ENCODE results near the gene DAAM1. TPM values are rescaled to one million over a fixed set of nuclear protein-coding genes. Genes with fewer than 3 reads are reported as not detected.
A peak's percentile ranks its signal among the peaks of the same experiment; 100 is the strongest.

DAAM1 gene
- total RNA-seq, 3 donors from 2014 or later = 50.1 to 95.9 (median 64.2) TPM

DNA sequence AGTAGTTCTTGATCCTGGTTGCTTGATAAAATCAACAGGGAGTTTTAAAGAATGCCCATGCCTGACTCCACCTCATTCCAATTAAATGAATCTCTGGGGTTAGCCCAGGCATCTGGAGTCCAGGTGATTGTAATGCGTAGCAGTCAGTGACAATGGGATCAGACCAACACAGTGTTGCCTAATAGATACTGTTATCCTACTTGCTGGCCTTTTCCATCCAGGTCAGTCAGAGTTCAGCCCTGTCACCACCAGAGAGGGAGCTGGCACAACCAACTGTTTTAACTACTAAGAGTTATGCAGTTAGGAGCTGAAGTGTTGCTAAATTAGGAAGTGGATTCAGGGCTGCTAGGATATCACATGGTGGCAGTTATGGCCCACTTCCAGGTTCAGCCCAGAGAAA lies 169.6 kb downstream of the DAAM1 start:
- no peak for DNase-seq (ENCODE audit: low spot score in 2 of 2)
- H3K4me1 ChIP-seq = no peaks in the 10 kb centered on the region
- H3K4me3 ChIP-seq = no peak overlapping the region

GRCh38 chr14:59358784-59359183 lies 170.3 kb downstream of the DAAM1 start:
- H3K9me3 ChIP-seq = no peaks in the 10 kb centered on the region
- no peak for TF ChIP-seq POLR2AphosphoS5 (IDR thresholded peaks at IDR 0.05)
- TF ChIP-seq, protein P1, sequence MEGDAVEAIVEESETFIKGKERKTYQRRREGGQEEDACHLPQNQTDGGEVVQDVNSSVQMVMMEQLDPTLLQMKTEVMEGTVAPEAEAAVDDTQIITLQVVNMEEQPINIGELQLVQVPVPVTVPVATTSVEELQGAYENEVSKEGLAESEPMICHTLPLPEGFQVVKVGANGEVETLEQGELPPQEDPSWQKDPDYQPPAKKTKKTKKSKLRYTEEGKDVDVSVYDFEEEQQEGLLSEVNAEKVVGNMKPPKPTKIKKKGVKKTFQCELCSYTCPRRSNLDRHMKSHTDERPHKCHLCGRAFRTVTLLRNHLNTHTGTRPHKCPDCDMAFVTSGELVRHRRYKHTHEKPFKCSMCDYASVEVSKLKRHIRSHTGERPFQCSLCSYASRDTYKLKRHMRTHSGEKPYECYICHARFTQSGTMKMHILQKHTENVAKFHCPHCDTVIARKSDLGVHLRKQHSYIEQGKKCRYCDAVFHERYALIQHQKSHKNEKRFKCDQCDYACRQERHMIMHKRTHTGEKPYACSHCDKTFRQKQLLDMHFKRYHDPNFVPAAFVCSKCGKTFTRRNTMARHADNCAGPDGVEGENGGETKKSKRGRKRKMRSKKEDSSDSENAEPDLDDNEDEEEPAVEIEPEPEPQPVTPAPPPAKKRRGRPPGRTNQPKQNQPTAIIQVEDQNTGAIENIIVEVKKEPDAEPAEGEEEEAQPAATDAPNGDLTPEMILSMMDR (IDR thresholded peaks at IDR 0.05) = no peak
- no peak for TF ChIP-seq POLR2A (IDR thresholded peaks at IDR 0.05)
- no peak overlapping the region for H3K4me3 ChIP-seq
- H3K4me1 ChIP-seq = no peaks in the 10 kb centered on the region
- intact Hi-C loops (cut with DNase I; ENCODE audit: low total_unique reads) = no loop called here
- no peaks in the 10 kb centered on the region for H3K27me3 ChIP-seq
- H3K36me3 ChIP-seq = no peaks in the 10 kb centered on the region
- peak overlapping the region; percentile 21 to 63 for H3K27ac ChIP-seq
- DNase-seq (ENCODE audit: low spot score in 2 of 2) = no peak

More for the DNA sequence above, 169.6 kb downstream of the DAAM1 start:
- peak overlapping the region; percentile 21 to 63 for H3K27ac ChIP-seq
- no peaks in the 10 kb centered on the region for H3K27me3 ChIP-seq
- no peaks in the 10 kb centered on the region for H3K9me3 ChIP-seq
- H3K36me3 ChIP-seq = no peaks in the 10 kb centered on the region
- peak in 2 of 3 donors; percentile 62 to 75 for TF ChIP-seq POLR2AphosphoS5 (IDR thresholded peaks at IDR 0.05)
- TF ChIP-seq, protein P1 (IDR thresholded peaks at IDR 0.05) = no peak
- TF ChIP-seq POLR2A (IDR thresholded peaks at IDR 0.05) = no peak
- intact Hi-C loops (cut with DNase I; ENCODE audit: low total_unique reads) = no loop called here

DNA sequence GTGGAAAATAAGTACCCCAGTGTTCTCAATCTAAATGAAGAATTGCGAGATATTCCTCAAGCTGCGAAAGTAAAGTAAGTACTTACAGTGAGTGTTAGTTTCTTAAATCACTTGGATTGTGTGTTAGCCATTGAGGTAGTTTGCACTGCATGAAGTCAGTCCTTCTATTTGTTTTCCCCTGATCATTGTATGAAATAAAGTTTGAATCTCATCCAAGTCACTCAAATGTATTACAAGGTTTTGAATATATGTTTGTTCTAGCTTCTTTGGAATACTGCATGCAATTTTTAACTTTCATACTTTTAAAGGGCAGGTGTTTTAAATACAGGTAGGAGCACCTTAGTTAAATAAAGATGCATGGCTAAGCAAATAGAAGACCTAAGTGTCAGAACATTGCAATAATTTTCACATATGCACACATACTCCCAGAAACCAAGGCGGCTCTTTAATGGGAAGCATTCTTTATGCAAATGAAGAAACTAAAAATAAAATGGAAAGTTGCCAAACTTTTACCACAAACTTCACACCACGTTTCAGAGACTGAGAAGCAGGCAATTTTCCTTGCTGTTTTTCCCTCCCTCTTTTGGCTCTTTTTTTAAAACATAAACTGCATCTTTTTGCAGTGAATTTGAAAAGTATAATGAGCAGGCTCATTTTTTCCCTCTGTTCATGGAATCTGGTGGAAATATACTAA lies 171.1 kb downstream of the DAAM1 start:
- H3K27me3 ChIP-seq = no peaks in the 10 kb centered on the region
- intact Hi-C loops (cut with DNase I; ENCODE audit: low total_unique reads) = no loop called here
- no peaks in the 10 kb centered on the region for H3K9me3 ChIP-seq
- DNase-seq (ENCODE audit: low spot score in 2 of 2) = no peak
- TF ChIP-seq, protein P1 (IDR thresholded peaks at IDR 0.05) = no peak
- TF ChIP-seq POLR2A (IDR thresholded peaks at IDR 0.05) (no peak), POLR2AphosphoS5 (IDR thresholded peaks at IDR 0.05) (no peak)
- no peaks in the 10 kb centered on the region for H3K36me3 ChIP-seq
- H3K4me1 ChIP-seq = no peaks in the 10 kb centered on the region
- no peak overlapping the region for H3K4me3 ChIP-seq
- peak overlapping the region in 1 of 2 donors; percentile 16 for H3K27ac ChIP-seq

GRCh38 chr14:59360233-59360632 lies 171.8 kb downstream of the DAAM1 start:
- TF ChIP-seq, protein P1 (IDR thresholded peaks at IDR 0.05) = no peak
- TF ChIP-seq POLR2A (IDR thresholded peaks at IDR 0.05) (no peak), POLR2AphosphoS5 (IDR thresholded peaks at IDR 0.05) (no peak)
- DNase-seq (ENCODE audit: low spot score in 2 of 2) = no peak
- Histone ChIP-seq H3K27ac (peak overlapping the region in 1 of 2 donors; percentile 16), H3K4me3 (no peak overlapping the region), H3K9me3 (no peaks in the 10 kb centered on the region), H3K4me1 (no peaks in the 10 kb centered on the region), H3K27me3 (no peaks in the 10 kb centered on the region), H3K36me3 (no peaks in the 10 kb centered on the region)
- intact Hi-C loops (cut with DNase I; ENCODE audit: low total_unique reads) = no loop called here

DNA sequence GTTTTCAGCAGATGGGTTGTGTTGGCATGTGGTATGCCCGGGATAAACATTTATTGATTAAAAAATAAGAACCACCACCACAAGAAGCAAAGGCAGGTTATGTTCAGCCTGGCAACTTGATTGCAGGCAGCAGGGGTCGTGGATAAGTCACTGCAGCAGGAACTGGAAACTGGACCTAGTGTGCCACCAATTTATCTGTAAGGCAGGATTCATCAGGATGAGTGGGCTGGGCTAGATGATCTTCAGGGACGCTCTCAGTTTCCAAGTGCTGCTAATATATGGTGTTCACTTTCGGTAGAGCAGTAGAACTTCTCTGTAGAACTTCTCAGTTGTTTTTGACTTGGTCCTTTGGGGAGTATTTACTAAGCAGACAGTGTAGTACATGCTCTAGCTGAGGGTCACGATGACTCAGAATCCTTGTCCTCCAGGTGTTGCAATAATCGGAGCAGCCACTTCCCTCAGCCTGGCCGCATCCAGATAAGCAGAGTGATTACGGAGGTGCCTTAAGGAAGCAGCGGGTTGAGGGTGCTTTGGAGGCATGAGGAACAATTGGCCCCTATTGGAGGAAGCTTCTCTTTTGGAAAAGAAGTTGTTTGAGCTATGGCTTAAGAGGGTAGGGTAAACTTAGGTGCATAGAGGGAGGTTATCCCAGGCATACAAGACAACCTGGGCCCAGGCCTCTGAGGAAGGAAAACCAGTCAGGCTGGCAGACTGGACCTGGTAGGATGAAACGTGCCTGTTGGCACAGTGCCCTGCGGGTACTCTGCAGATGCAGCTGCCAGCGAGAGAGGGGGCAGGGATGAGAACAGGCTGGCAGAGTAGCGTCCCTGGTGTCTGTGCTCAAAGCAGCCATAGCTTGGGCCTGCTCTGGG lies 172.7 kb downstream of the DAAM1 start:
- Histone ChIP-seq H3K27ac (peak overlapping the region; percentile 67 to 78), H3K9me3 (no peaks in the 10 kb centered on the region), H3K36me3 (no peaks in the 10 kb centered on the region), H3K4me1 (no peaks in the 10 kb centered on the region), H3K27me3 (no peaks in the 10 kb centered on the region), H3K4me3 (no peak overlapping the region)
- peak; percentile 27 to 54 (median 39) for TF ChIP-seq POLR2AphosphoS5 (IDR thresholded peaks at IDR 0.05)
- TF ChIP-seq, protein P1 (IDR thresholded peaks at IDR 0.05) = no peak
- no peak for TF ChIP-seq POLR2A (IDR thresholded peaks at IDR 0.05)
- intact Hi-C loops (cut with DNase I; ENCODE audit: low total_unique reads) = no loop called here
- peak; percentile 78 to 79 for DNase-seq (ENCODE audit: low spot score in 2 of 2)

All from breast epithelium (tissue), 4 donors.